SJCRH30 (cell line): Measurements from ENCODE around the gene FOXP4. TPM values are rescaled to one million over a fixed set of nuclear protein-coding genes. Genes with fewer than 3 reads are reported as not detected.
A peak's percentile ranks its signal among the peaks of the same experiment; 100 is the strongest.

Source experiments
- DNase-seq, 2 experiments: peaks; one replicate each; pipeline ENCODE4 v3.0.0-alpha.2; 2015 to 2020
- H3K27ac ChIP-seq: fragments of 250-450 bp; sonication (Bioruptor Pico); 2 replicates; pipeline ENCODE4 v1.5.1; 2020; ENCODE audit warnings: mild to moderate bottlenecking, moderate library complexity
- H3K27me3 ChIP-seq: fragments of 250-450 bp; sonication (Bioruptor Pico); 2 replicates; pipeline ENCODE4 v1.5.1; 2020; ENCODE audit warnings: mild to moderate bottlenecking, moderate library complexity
- H3K36me3 ChIP-seq: fragments of 250-450 bp; sonication (Bioruptor Pico); 2 replicates; pipeline ENCODE4 v1.5.1; 2020; ENCODE audit warnings: mild to moderate bottlenecking, moderate library complexity
- H3K4me1 ChIP-seq: fragments of 250-450 bp; sonication (Bioruptor Pico); 2 replicates; pipeline ENCODE4 v1.5.1; 2020; ENCODE audit warnings: mild to moderate bottlenecking, moderate library complexity
- H3K4me3 ChIP-seq: fragments of 250-450 bp; sonication (Bioruptor Pico); 2 replicates; pipeline ENCODE4 v1.5.1; 2020; ENCODE audit warnings: mild to moderate bottlenecking, moderate library complexity
- H3K9me3 ChIP-seq: fragments of 250-450 bp; sonication (Bioruptor Pico); replicated peaks from 2 replicates; pipeline ENCODE4 v1.5.1; 2020; ENCODE audit warnings: mild to moderate bottlenecking, moderate library complexity
- total RNA-seq: library from RNA; depleted of rRNA; stranded (reverse); fragments of >200 nt; shearing (Covaris generic); gene quantifications from 2 replicates; pipeline ENCODE4 v1.2.3, GENCODE V29; 2014

Gene FOXP4
- total RNA-seq, 1 experiment from 2014 or later: 9.2 TPM

GRCh38 chr6:41548098-41548840 is 2.1 kb downstream of the FOXP4 start:
- Histone ChIP-seq H3K36me3 (peaks cover 15% of the 10 kb centered on the region; the same call in 1 of the 2 replicates), H3K4me1 (no peaks in the 10 kb centered on the region; the same call in 1 of the 2 replicates), H3K27me3 (no peaks in the 10 kb centered on the region), H3K27ac (no peak overlapping the region), H3K4me3 (peak overlapping the region; percentile 70; the same call in 1 of the 2 replicates), H3K9me3 (no peaks in the 10 kb centered on the region)
- DNase-seq: no peak

- no peak overlapping the region for H3K27ac ChIP-seq
- no peak overlapping the region for H3K4me3 ChIP-seq
- no peak for DNase-seq
- peaks cover 15% of the 10 kb centered on the region; the same call in 1 of the 2 replicates for H3K36me3 ChIP-seq
- no peaks in the 10 kb centered on the region for H3K27me3 ChIP-seq
- no peaks in the 10 kb centered on the region; the same call in 1 of the 2 replicates for H3K4me1 ChIP-seq
- H3K9me3 ChIP-seq: no peaks in the 10 kb centered on the region
Observed at GRCh38 chr6:41548841-41549642, 2.9 kb downstream of the FOXP4 start.

GRCh38 chr6:41549673-41550072 is 3.5 kb downstream of the FOXP4 start:
- H3K9me3 ChIP-seq: no peaks in the 10 kb centered on the region
- H3K27ac ChIP-seq: no peak overlapping the region
- DNase-seq: no peak
- no peaks in the 10 kb centered on the region for H3K27me3 ChIP-seq
- peaks cover 15% of the 10 kb centered on the region; the same call in 1 of the 2 replicates for H3K36me3 ChIP-seq
- no peak overlapping the region for H3K4me3 ChIP-seq
- H3K4me1 ChIP-seq: no peaks in the 10 kb centered on the region; the same call in 1 of the 2 replicates

GRCh38 chr6:41551086-41551700 is 5.0 kb downstream of the FOXP4 start:
- no peaks in the 10 kb centered on the region for H3K27me3 ChIP-seq
- H3K4me1 ChIP-seq: no peaks in the 10 kb centered on the region
- H3K27ac ChIP-seq: no peak overlapping the region
- H3K36me3 ChIP-seq: peaks cover 15% of the 10 kb centered on the region; the same call in 1 of the 2 replicates
- no peak overlapping the region for H3K4me3 ChIP-seq
- DNase-seq: no peak
- H3K9me3 ChIP-seq: no peaks in the 10 kb centered on the region

GRCh38 chr6:41551857-41552256 is 5.7 kb downstream of the FOXP4 start:
- Histone ChIP-seq H3K4me1 (no peaks in the 10 kb centered on the region), H3K4me3 (no peak overlapping the region), H3K36me3 (peaks cover 15% of the 10 kb centered on the region; the same call in 1 of the 2 replicates), H3K27ac (no peak overlapping the region), H3K27me3 (no peaks in the 10 kb centered on the region), H3K9me3 (no peaks in the 10 kb centered on the region)
- DNase-seq: no peak

GRCh38 chr6:41552723-41553122 is 6.5 kb downstream of the FOXP4 start:
- Histone ChIP-seq H3K4me1 (no peaks in the 10 kb centered on the region), H3K9me3 (no peaks in the 10 kb centered on the region), H3K4me3 (no peak overlapping the region), H3K27ac (no peak overlapping the region), H3K36me3 (peaks cover 15% of the 10 kb centered on the region; the same call in 1 of the 2 replicates), H3K27me3 (no peaks in the 10 kb centered on the region)
- DNase-seq: no peak

- Histone ChIP-seq H3K9me3 (no peaks in the 10 kb centered on the region), H3K4me1 (no peaks in the 10 kb centered on the region), H3K36me3 (peaks cover 15% of the 10 kb centered on the region; the same call in 1 of the 2 replicates)
Observed at GRCh38 chr6:41553405-41553999, 7.3 kb downstream of the FOXP4 start.

GRCh38 chr6:41555326-41556300 is 9.4 kb downstream of the FOXP4 start:
- DNase-seq: no peak
- H3K4me1 ChIP-seq: no peaks in the 10 kb centered on the region
- no peak overlapping the region for H3K4me3 ChIP-seq
- H3K9me3 ChIP-seq: no peaks in the 10 kb centered on the region
- H3K27me3 ChIP-seq: no peaks in the 10 kb centered on the region
- H3K27ac ChIP-seq: no peak overlapping the region
- H3K36me3 ChIP-seq: peaks cover 17% of the 10 kb centered on the region

More at GRCh38 chr6:41553405-41553999, 7.3 kb downstream of the FOXP4 start:
- Histone ChIP-seq H3K4me3 (no peak overlapping the region), H3K27me3 (no peaks in the 10 kb centered on the region), H3K27ac (no peak overlapping the region)
- DNase-seq: no peak

GRCh38 chr6:41557335-41557734 is 11.2 kb downstream of the FOXP4 start:
- no peak for DNase-seq
- Histone ChIP-seq H3K4me3 (no peak overlapping the region), H3K27me3 (no peaks in the 10 kb centered on the region), H3K27ac (no peak overlapping the region), H3K4me1 (peaks cover 7% of the 10 kb centered on the region; the same call in 1 of the 2 replicates), H3K36me3 (peaks cover 7% of the 10 kb centered on the region), H3K9me3 (no peaks in the 10 kb centered on the region)

GRCh38 chr6:41558033-41558807 is 12.0 kb downstream of the FOXP4 start:
- Histone ChIP-seq H3K27ac (no peak overlapping the region), H3K4me1 (peaks cover 7% of the 10 kb centered on the region; the same call in 1 of the 2 replicates), H3K27me3 (no peaks in the 10 kb centered on the region), H3K36me3 (peaks cover 2% of the 10 kb centered on the region), H3K4me3 (no peak overlapping the region), H3K9me3 (no peaks in the 10 kb centered on the region)
- DNase-seq: no peak

GRCh38 chr6:41559655-41560427 is 13.7 kb downstream of the FOXP4 start:
- no peak overlapping the region for H3K27ac ChIP-seq
- no peaks in the 10 kb centered on the region for H3K27me3 ChIP-seq
- H3K36me3 ChIP-seq: peaks cover 2% of the 10 kb centered on the region
- peaks cover 7% of the 10 kb centered on the region; the same call in 1 of the 2 replicates for H3K4me1 ChIP-seq
- H3K4me3 ChIP-seq: no peak overlapping the region
- no peak for DNase-seq
- no peaks in the 10 kb centered on the region for H3K9me3 ChIP-seq

- no peak for DNase-seq
- Histone ChIP-seq H3K4me3 (no peak overlapping the region), H3K9me3 (no peaks in the 10 kb centered on the region), H3K4me1 (peaks cover 7% of the 10 kb centered on the region; the same call in 1 of the 2 replicates), H3K27me3 (no peaks in the 10 kb centered on the region), H3K27ac (no peak overlapping the region), H3K36me3 (peaks cover 2% of the 10 kb centered on the region)
Observed at GRCh38 chr6:41560431-41561192, 14.4 kb downstream of the FOXP4 start.
